ENCODE data around the gene CLCNKB.
A peak's percentile ranks its signal among the peaks of the same experiment; 100 is the strongest.

The CLCNKB gene

GRCh38 chr1:16007671-16008341, 35.8 kb upstream of the CLCNKB start:
- Histone ChIP-seq H3F3A (ENCODE audit: control insufficient read depth, insufficient read depth) (no peaks in the 10 kb centered on the region), H3K4me1 (ENCODE audit: control insufficient read depth, low read length) (peaks cover 34% of the 10 kb centered on the region), H3K9me2 (replicated peaks; ENCODE audit: control insufficient read depth, low read length) (no peaks in the 10 kb centered on the region), H3K9me3 (ENCODE audit: control insufficient read depth, insufficient read depth, low read length) (no peaks in the 10 kb centered on the region), H3K36me3 (ENCODE audit: control insufficient read depth, low read length) (no peaks in the 10 kb centered on the region), H3K27me3 (ENCODE audit: control insufficient read depth, low read length) (peaks cover 13% of the 10 kb centered on the region), H3K79me2 (ENCODE audit: control insufficient read depth, low read length) (no peaks in the 10 kb centered on the region), H3K27ac (ENCODE audit: low read depth, low read length) (no peak overlapping the region), H3K4me2 (ENCODE audit: low read length) (no peak overlapping the region), H4K20me1 (ENCODE audit: control insufficient read depth, insufficient read depth, low read depth, low read length) (no peaks in the 10 kb centered on the region), H3K4me3 (ENCODE audit: low read length) (no peak overlapping the region)
- no peak for TF ChIP-seq CTCF (IDR thresholded peaks at IDR 0.05; ENCODE audit: low read depth, low read length, poor library complexity, severe bottlenecking)
- TF ChIP-seq EZH2phosphoT487 (IDR thresholded peaks at IDR 0.05; ENCODE audit: borderline replicate concordance, low read length) = no peak

GRCh38 chr1:16009030-16009460, 34.5 kb upstream of the CLCNKB start:
- peaks cover 24% of the 10 kb centered on the region for H3K27me3 ChIP-seq (ENCODE audit: control insufficient read depth, low read length)
- no peaks in the 10 kb centered on the region for H3K9me3 ChIP-seq (ENCODE audit: control insufficient read depth, insufficient read depth, low read length)
- TF ChIP-seq EZH2phosphoT487 (IDR thresholded peaks at IDR 0.05; ENCODE audit: borderline replicate concordance, low read length) (no peak), CTCF (IDR thresholded peaks at IDR 0.05; ENCODE audit: low read depth, low read length, poor library complexity, severe bottlenecking) (peak; percentile 99)
- H4K20me1 ChIP-seq (ENCODE audit: control insufficient read depth, insufficient read depth, low read depth, low read length) = no peaks in the 10 kb centered on the region
- no peak overlapping the region for H3K4me3 ChIP-seq (ENCODE audit: low read length)
- H3F3A ChIP-seq (ENCODE audit: control insufficient read depth, insufficient read depth) = no peaks in the 10 kb centered on the region
- no peak overlapping the region for H3K4me2 ChIP-seq (ENCODE audit: low read length)
- H3K79me2 ChIP-seq (ENCODE audit: control insufficient read depth, low read length) = no peaks in the 10 kb centered on the region
- H3K27ac ChIP-seq (ENCODE audit: low read depth, low read length) = no peak overlapping the region
- peaks cover 47% of the 10 kb centered on the region for H3K4me1 ChIP-seq (ENCODE audit: control insufficient read depth, low read length)
- no peaks in the 10 kb centered on the region for H3K36me3 ChIP-seq (ENCODE audit: control insufficient read depth, low read length)
- no peaks in the 10 kb centered on the region for H3K9me2 ChIP-seq (replicated peaks; ENCODE audit: control insufficient read depth, low read length)

GRCh38 chr1:16009678-16010077, 33.9 kb upstream of the CLCNKB start:
- H3K27me3 ChIP-seq (ENCODE audit: control insufficient read depth, low read length) = peaks cover 27% of the 10 kb centered on the region
- no peaks in the 10 kb centered on the region for H3K79me2 ChIP-seq (ENCODE audit: control insufficient read depth, low read length)
- peaks cover 51% of the 10 kb centered on the region for H3K4me1 ChIP-seq (ENCODE audit: control insufficient read depth, low read length)
- H4K20me1 ChIP-seq (ENCODE audit: control insufficient read depth, insufficient read depth, low read depth, low read length) = no peaks in the 10 kb centered on the region
- H3K9me2 ChIP-seq (replicated peaks; ENCODE audit: control insufficient read depth, low read length) = no peaks in the 10 kb centered on the region
- no peak for TF ChIP-seq EZH2phosphoT487 (IDR thresholded peaks at IDR 0.05; ENCODE audit: borderline replicate concordance, low read length)
- no peak for TF ChIP-seq CTCF (IDR thresholded peaks at IDR 0.05; ENCODE audit: low read depth, low read length, poor library complexity, severe bottlenecking)
- no peak overlapping the region for H3K27ac ChIP-seq (ENCODE audit: low read depth, low read length)
- H3F3A ChIP-seq (ENCODE audit: control insufficient read depth, insufficient read depth) = no peaks in the 10 kb centered on the region
- no peaks in the 10 kb centered on the region for H3K9me3 ChIP-seq (ENCODE audit: control insufficient read depth, insufficient read depth, low read length)
- H3K4me3 ChIP-seq (ENCODE audit: low read length) = no peak overlapping the region
- H3K36me3 ChIP-seq (ENCODE audit: control insufficient read depth, low read length) = no peaks in the 10 kb centered on the region
- H3K4me2 ChIP-seq (ENCODE audit: low read length) = no peak overlapping the region

All from DOHH2 (cell line).